Tibial nerve (tissue), 4 donors: Measurements from ENCODE around the gene PI4K2A. TPM values are rescaled to one million over a fixed set of nuclear protein-coding genes. Genes with fewer than 3 reads are reported as not detected.

Experiments used
- DNase-seq, 2 donors: peaks; one replicate each; pipeline ENCODE4 v3.0.0-alpha.2; 2019; ENCODE audit warnings: low spot score in 2 of 2
- H3K27ac ChIP-seq, 4 donors: fragments of 200-600 bp; sonication (generic) in 3 of 4; one replicate each; pipeline ENCODE4 v1.5.1; 2017 to 2019; ENCODE audit warnings: mild to moderate bottlenecking in 1 of 4
- H3K27me3 ChIP-seq, 2 donors: fragments of 200-600 bp; sonication (generic) in 1 of 2; one replicate each; pipeline versions ENCODE4 v1.5.1 to v1.6.0; 2017 to 2019
- H3K36me3 ChIP-seq, 3 donors: fragments of 200-600 bp; sonication (generic); one replicate each; pipeline ENCODE4 v1.5.1; 2018 to 2019
- H3K4me1 ChIP-seq, 4 donors: fragments of 200-600 bp; sonication (generic) in 3 of 4; one replicate each; pipeline ENCODE4 v1.5.1; 2017 to 2019
- H3K4me3 ChIP-seq, 4 donors: fragments of 200-600 bp; sonication (generic) in 3 of 4; one replicate each; pipeline ENCODE4 v1.5.1; 2017 to 2019; ENCODE audit warnings: mild to moderate bottlenecking in 1 of 4, moderate library complexity in 1 of 4
- H3K9me3 ChIP-seq, 4 donors: fragments of 200-600 bp; sonication (generic) in 3 of 4; one replicate each; pipeline ENCODE4 v1.5.1; 2017 to 2019
- CTCF ChIP-seq, 5 experiments: fragments of 200-600 bp in 3 of 5; fragments of 450-650 bp in 2 of 5; sonication (generic) in 3 of 5; IDR thresholded peaks; one replicate each; pipeline ENCODE4 v1.5.1; 2016 to 2019; ENCODE audit warnings: antibody characterized with exemption in 5 of 5, mild to moderate bottlenecking in 3 of 5, moderate library complexity in 2 of 5
- EP300 ChIP-seq, 2 donors: sonication (generic); formaldehyde crosslinking; IDR thresholded peaks; one replicate each; pipeline ENCODE4 v1.6.1; 2017; ENCODE audit warnings: antibody characterized with exemption in 2 of 2, mild to moderate bottlenecking in 1 of 2
- POLR2A ChIP-seq, 2 donors: fragments of 450-650 bp; IDR thresholded peaks; one replicate each; pipeline ENCODE4 v1.6.1; 2017; ENCODE audit warnings: antibody characterized with exemption in 2 of 2, mild to moderate bottlenecking in 2 of 2, moderate library complexity in 2 of 2
- WGBS, 2 donors: methylation state at CpG; one replicate each; pipeline ENCODE4 v1.1.5; 2018; 5-methylcytosine and 5-hydroxymethylcytosine counted together
- total RNA-seq, 4 donors: library from RNA; depleted of rRNA; stranded (reverse); fragments of >200 nt; gene quantifications; one replicate each; pipeline ENCODE4 v1.1.0, GENCODE V29; 2016

Gene PI4K2A
- total RNA-seq, 4 donors from 2014 or later: 17.0 to 29.1 (median 21.0) TPM

GRCh38 chr10:97717627-97718026 is 77.2 kb downstream of the PI4K2A start:
- WGBS, 2 donors: 78% methylated on average over 7 of the region's 7 CpGs
- no peak for DNase-seq
- peaks cover 6 to 69% (median 48%) of the 10 kb centered on the region in 4 donors for H3K4me1 ChIP-seq
- H3K36me3 ChIP-seq: peaks cover 0 to 20% (median 0%) of the 10 kb centered on the region in 3 donors
- TF ChIP-seq POLR2A (IDR thresholded peaks at IDR 0.05) (no peak), CTCF (IDR thresholded peaks at IDR 0.05) (no peak), EP300 (IDR thresholded peaks at IDR 0.05) (no peak)
- no peaks in the 10 kb centered on the region for H3K9me3 ChIP-seq
- peak overlapping the region; percentile 58 to 99 (median 81) for H3K27ac ChIP-seq
- no peak overlapping the region for H3K4me3 ChIP-seq
- no peaks in the 10 kb centered on the region for H3K27me3 ChIP-seq

GRCh38 chr10:97718178-97718577 is 77.7 kb downstream of the PI4K2A start:
- Histone ChIP-seq H3K9me3 (no peaks in the 10 kb centered on the region), H3K4me1 (peaks cover 6 to 69% (median 45%) of the 10 kb centered on the region in 4 donors), H3K27ac (peak overlapping the region; percentile 58 to 99 (median 81)), H3K27me3 (no peaks in the 10 kb centered on the region), H3K36me3 (peaks cover 0 to 20% (median 0%) of the 10 kb centered on the region in 3 donors), H3K4me3 (no peak overlapping the region)
- 10 to 26% methylated on average over 6 of the region's 6 CpGs for WGBS, 2 donors
- peak in 1 of 2 donors; percentile 23 for DNase-seq
- TF ChIP-seq EP300 (IDR thresholded peaks at IDR 0.05) (peak in 1 of 2 donors; percentile 77), CTCF (IDR thresholded peaks at IDR 0.05) (no peak)

GRCh38 chr10:97718659-97719142 is 78.2 kb downstream of the PI4K2A start:
- WGBS, 2 donors: 20 to 25% methylated on average over 8 of the region's 8 CpGs
- TF ChIP-seq EP300 (IDR thresholded peaks at IDR 0.05) (peak; percentile 73), CTCF (IDR thresholded peaks at IDR 0.05) (no peak)
- DNase-seq: peak; percentile 72 to 80
- Histone ChIP-seq H3K27ac (peak overlapping the region; percentile 58 to 99 (median 81)), H3K4me1 (peaks cover 6 to 69% (median 44%) of the 10 kb centered on the region in 4 donors), H3K27me3 (no peaks in the 10 kb centered on the region), H3K36me3 (peaks cover 0 to 20% (median 0%) of the 10 kb centered on the region in 3 donors), H3K9me3 (no peaks in the 10 kb centered on the region), H3K4me3 (no peak overlapping the region)

- TF ChIP-seq EP300 (IDR thresholded peaks at IDR 0.05): no peak
- no peak for TF ChIP-seq POLR2A (IDR thresholded peaks at IDR 0.05)
- TF ChIP-seq CTCF (IDR thresholded peaks at IDR 0.05): no peak
- 79 to 81% methylated on average over 2 of the region's 2 CpGs for WGBS, 2 donors
- no peak overlapping the region for H3K4me3 ChIP-seq
- H3K4me1 ChIP-seq: peaks cover 6 to 77% (median 41%) of the 10 kb centered on the region in 4 donors
- peak overlapping the region; percentile 34 to 99 (median 77) for H3K27ac ChIP-seq
- peaks cover 0 to 20% (median 0%) of the 10 kb centered on the region in 3 donors for H3K36me3 ChIP-seq
- H3K27me3 ChIP-seq: no peaks in the 10 kb centered on the region
- DNase-seq: no peak
- no peaks in the 10 kb centered on the region for H3K9me3 ChIP-seq
Measured at GRCh38 chr10:97719602-97720001, 79.1 kb downstream of the PI4K2A start.

- 66 to 72% methylated on average over 12 of the region's 12 CpGs for WGBS, 2 donors
- no peak for TF ChIP-seq CTCF (IDR thresholded peaks at IDR 0.05)
- TF ChIP-seq EP300 (IDR thresholded peaks at IDR 0.05): no peak
- no peak for TF ChIP-seq POLR2A (IDR thresholded peaks at IDR 0.05)
- Histone ChIP-seq H3K27ac (peak overlapping the region in 3 of 4 donors; percentile 9 to 64 (median 51)), H3K36me3 (peaks cover 0 to 8% (median 0%) of the 10 kb centered on the region in 3 donors), H3K4me1 (peaks cover 6 to 65% (median 27%) of the 10 kb centered on the region in 4 donors), H3K4me3 (no peak overlapping the region), H3K9me3 (no peaks in the 10 kb centered on the region), H3K27me3 (no peaks in the 10 kb centered on the region)
- DNase-seq: no peak
Measured at GRCh38 chr10:97721871-97722780, 81.7 kb downstream of the PI4K2A start.
